ENCODE results near the gene KLHDC3. TPM values are rescaled to one million over a fixed set of nuclear protein-coding genes. Genes with fewer than 3 reads are reported as not detected.

KLHDC3 gene
- total RNA-seq, 4 donors from 2014 or later = 39.1 to 77.3 (median 64.0) TPM

DNA sequence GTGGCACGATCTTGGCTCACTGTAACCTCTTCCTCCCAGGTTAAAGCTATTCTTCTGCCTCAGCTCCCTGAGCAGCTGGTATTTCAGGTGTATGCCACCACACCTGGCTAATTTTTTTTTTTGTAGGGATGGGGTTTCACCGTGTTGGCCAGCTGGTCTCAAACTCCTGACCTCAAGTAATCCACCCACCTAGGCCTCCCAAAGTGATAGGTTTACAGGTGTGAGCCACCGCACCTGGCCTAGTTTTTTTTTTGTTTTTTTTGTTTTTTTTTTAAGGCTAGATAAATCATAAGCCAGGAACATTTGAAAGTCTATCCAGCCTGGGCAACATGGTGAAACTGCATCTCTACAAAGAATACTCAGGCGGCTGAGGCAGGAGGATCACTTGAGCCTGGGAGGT lies 18.3 kb downstream of the KLHDC3 start:
- no peak for TF ChIP-seq CTCF (IDR thresholded peaks at IDR 0.05; ENCODE audit: low read depth)

GRCh38 chr6:43033496-43034189 lies 19.6 kb downstream of the KLHDC3 start:
- TF ChIP-seq CTCF (IDR thresholded peaks at IDR 0.05; ENCODE audit: low read depth) = no peak

- TF ChIP-seq CTCF (IDR thresholded peaks at IDR 0.05; ENCODE audit: low read depth) = no peak
These were observed 20.1 kb downstream of the KLHDC3 start for GRCh38 chr6:43034190-43034525.

GRCh38 chr6:43035495-43036194 lies 21.6 kb downstream of the KLHDC3 start:
- no peak for TF ChIP-seq CTCF (IDR thresholded peaks at IDR 0.05; ENCODE audit: low read depth)

- no peak for TF ChIP-seq CTCF (IDR thresholded peaks at IDR 0.05; ENCODE audit: low read depth)
These were observed 22.7 kb downstream of the KLHDC3 start for GRCh38 chr6:43036712-43037111.

DNA sequence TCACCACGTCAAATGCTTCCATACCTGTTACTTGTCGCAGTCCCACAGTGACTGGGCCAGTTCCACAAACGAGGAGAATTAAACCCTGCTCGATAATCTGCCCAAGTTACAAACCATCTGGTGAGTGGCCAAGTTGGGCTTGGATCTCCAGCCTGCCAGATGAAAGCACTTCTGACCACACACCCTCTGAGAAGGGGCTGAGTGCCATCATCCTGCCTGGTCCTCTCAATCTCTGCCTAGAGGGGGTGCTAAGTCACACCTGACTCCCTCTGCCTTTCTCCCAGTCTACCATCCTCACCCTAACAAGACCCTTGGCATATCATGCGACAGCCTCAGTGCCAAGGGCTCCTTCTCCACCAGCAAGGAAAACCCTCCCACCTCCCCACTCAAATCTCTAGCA lies 23.1 kb downstream of the KLHDC3 start:
- no peak for TF ChIP-seq CTCF (IDR thresholded peaks at IDR 0.05; ENCODE audit: low read depth)

DNA sequence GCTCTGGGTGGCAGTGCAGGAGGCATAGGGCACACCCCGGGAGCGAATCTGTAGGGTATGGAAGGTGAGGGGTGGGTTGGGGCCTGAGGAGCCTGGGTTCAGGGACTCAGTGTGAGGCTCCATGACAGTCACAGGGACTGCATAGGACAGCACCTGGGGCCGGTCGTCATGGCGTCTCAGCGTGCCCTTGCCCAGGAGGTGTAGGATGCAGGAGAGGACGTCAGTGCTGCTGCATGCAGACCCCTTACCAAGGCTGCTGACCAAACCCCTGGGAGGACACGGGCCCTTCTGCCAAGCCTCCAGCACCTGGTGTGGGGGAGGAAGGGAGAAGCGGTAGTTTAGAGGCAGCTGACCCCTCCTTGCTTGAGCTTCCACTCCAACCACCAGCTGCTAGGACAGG lies 23.7 kb downstream of the KLHDC3 start:
- no peak for TF ChIP-seq CTCF (IDR thresholded peaks at IDR 0.05; ENCODE audit: low read depth)

Data from subcutaneous adipose tissue (tissue), 4 donors.